Measurements from ENCODE around the gene BLCAP. TPM values are rescaled to one million over a fixed set of nuclear protein-coding genes. Genes with fewer than 3 reads are reported as not detected.

Gene BLCAP
- total RNA-seq, 1 donor from 2014 or later: 97.2 TPM

DNA sequence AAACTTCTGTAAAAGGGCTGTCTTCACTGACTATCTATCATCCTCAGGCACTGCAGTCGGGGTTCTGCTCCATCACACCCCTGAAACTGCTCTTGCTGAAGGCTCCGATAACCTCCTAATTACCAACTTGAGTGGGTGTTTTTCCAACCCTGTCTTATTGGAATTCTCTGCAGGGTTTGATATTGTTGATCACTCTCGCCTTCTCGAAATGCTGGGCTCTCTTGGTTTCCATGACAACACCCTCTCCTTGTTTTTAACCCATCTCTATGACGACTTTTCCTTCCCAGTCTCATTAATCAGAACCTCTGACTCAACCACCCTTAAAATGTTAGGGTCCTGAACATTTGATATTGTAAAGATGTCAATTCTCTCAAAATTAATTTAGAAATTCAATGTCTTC, 46.1 kb downstream of the BLCAP start:
- Mint-ChIP-seq H3K4me1 (ENCODE audit: low read depth, unreplicated experiment) (peaks cover 11% of the 10 kb centered on the region), H3K4me3 (ENCODE audit: unreplicated experiment) (no peak overlapping the region), H3K27me3 (ENCODE audit: unreplicated experiment) (peaks cover 3% of the 10 kb centered on the region), H3K36me3 (ENCODE audit: unreplicated experiment) (peaks cover 9% of the 10 kb centered on the region), H3K9me3 (ENCODE audit: unreplicated experiment) (peaks cover 7% of the 10 kb centered on the region), H3K27ac (ENCODE audit: unreplicated experiment) (no peak overlapping the region)
- TF ChIP-seq, protein P1, sequence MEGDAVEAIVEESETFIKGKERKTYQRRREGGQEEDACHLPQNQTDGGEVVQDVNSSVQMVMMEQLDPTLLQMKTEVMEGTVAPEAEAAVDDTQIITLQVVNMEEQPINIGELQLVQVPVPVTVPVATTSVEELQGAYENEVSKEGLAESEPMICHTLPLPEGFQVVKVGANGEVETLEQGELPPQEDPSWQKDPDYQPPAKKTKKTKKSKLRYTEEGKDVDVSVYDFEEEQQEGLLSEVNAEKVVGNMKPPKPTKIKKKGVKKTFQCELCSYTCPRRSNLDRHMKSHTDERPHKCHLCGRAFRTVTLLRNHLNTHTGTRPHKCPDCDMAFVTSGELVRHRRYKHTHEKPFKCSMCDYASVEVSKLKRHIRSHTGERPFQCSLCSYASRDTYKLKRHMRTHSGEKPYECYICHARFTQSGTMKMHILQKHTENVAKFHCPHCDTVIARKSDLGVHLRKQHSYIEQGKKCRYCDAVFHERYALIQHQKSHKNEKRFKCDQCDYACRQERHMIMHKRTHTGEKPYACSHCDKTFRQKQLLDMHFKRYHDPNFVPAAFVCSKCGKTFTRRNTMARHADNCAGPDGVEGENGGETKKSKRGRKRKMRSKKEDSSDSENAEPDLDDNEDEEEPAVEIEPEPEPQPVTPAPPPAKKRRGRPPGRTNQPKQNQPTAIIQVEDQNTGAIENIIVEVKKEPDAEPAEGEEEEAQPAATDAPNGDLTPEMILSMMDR (IDR thresholded peaks at IDR 0.05; ENCODE audit: partially characterized antibody, unreplicated experiment): no peak
- DNase-seq: no peak

GRCh38 chr20:37480919-37481318, 46.8 kb downstream of the BLCAP start:
- Mint-ChIP-seq H3K27me3 (ENCODE audit: unreplicated experiment) (peaks cover 3% of the 10 kb centered on the region), H3K36me3 (ENCODE audit: unreplicated experiment) (peaks cover 10% of the 10 kb centered on the region), H3K4me1 (ENCODE audit: low read depth, unreplicated experiment) (peaks cover 11% of the 10 kb centered on the region), H3K4me3 (ENCODE audit: unreplicated experiment) (no peak overlapping the region), H3K9me3 (ENCODE audit: unreplicated experiment) (peaks cover 7% of the 10 kb centered on the region), H3K27ac (ENCODE audit: unreplicated experiment) (no peak overlapping the region)
- TF ChIP-seq, protein P1 (IDR thresholded peaks at IDR 0.05; ENCODE audit: partially characterized antibody, unreplicated experiment): no peak
- no peak for DNase-seq

GRCh38 chr20:37479925-37480691, 47.6 kb downstream of the BLCAP start:
- H3K27me3 Mint-ChIP-seq (ENCODE audit: unreplicated experiment): peaks cover 3% of the 10 kb centered on the region
- H3K4me3 Mint-ChIP-seq (ENCODE audit: unreplicated experiment): peak overlapping the region; percentile 2
- DNase-seq: no peak
- peaks cover 11% of the 10 kb centered on the region for H3K4me1 Mint-ChIP-seq (ENCODE audit: low read depth, unreplicated experiment)
- no peak overlapping the region for H3K27ac Mint-ChIP-seq (ENCODE audit: unreplicated experiment)
- H3K36me3 Mint-ChIP-seq (ENCODE audit: unreplicated experiment): peaks cover 16% of the 10 kb centered on the region
- TF ChIP-seq, protein P1 (IDR thresholded peaks at IDR 0.05; ENCODE audit: partially characterized antibody, unreplicated experiment): no peak
- H3K9me3 Mint-ChIP-seq (ENCODE audit: unreplicated experiment): peaks cover 9% of the 10 kb centered on the region

DNA sequence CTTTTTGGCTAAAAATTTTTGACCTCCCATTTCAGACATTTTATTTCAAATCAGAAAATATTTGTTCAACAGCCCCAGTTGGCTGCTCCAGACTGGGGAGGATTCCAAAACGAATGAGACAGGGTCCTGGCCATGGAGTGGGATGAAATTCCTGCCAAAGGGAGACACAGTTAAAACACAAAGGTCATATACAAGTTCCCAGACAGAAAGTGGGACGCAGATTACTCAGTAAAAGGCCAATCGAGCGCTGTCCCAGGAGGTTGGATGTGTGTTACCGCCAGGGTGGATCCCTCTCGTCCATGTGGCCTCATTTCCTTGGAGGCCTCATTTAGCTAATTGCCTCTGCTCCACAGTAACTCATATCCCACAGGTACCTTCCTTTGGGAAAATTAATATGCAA, 48.4 kb downstream of the BLCAP start:
- peaks cover 16% of the 10 kb centered on the region for H3K36me3 Mint-ChIP-seq (ENCODE audit: unreplicated experiment)
- no peak for DNase-seq
- TF ChIP-seq, protein P1 (IDR thresholded peaks at IDR 0.05; ENCODE audit: partially characterized antibody, unreplicated experiment): no peak
- peaks cover 3% of the 10 kb centered on the region for H3K27me3 Mint-ChIP-seq (ENCODE audit: unreplicated experiment)
- peak overlapping the region; percentile 9 for H3K4me3 Mint-ChIP-seq (ENCODE audit: unreplicated experiment)
- no peak overlapping the region for H3K27ac Mint-ChIP-seq (ENCODE audit: unreplicated experiment)
- peaks cover 11% of the 10 kb centered on the region for H3K4me1 Mint-ChIP-seq (ENCODE audit: low read depth, unreplicated experiment)
- peaks cover 9% of the 10 kb centered on the region for H3K9me3 Mint-ChIP-seq (ENCODE audit: unreplicated experiment)

- no peak for DNase-seq
- TF ChIP-seq, protein P1 (IDR thresholded peaks at IDR 0.05; ENCODE audit: partially characterized antibody, unreplicated experiment): no peak
- no peak overlapping the region for H3K27ac Mint-ChIP-seq (ENCODE audit: unreplicated experiment)
- H3K4me1 Mint-ChIP-seq (ENCODE audit: low read depth, unreplicated experiment): peaks cover 15% of the 10 kb centered on the region
- H3K36me3 Mint-ChIP-seq (ENCODE audit: unreplicated experiment): peaks cover 16% of the 10 kb centered on the region
- H3K9me3 Mint-ChIP-seq (ENCODE audit: unreplicated experiment): peaks cover 9% of the 10 kb centered on the region
- peaks cover 3% of the 10 kb centered on the region for H3K27me3 Mint-ChIP-seq (ENCODE audit: unreplicated experiment)
- H3K4me3 Mint-ChIP-seq (ENCODE audit: unreplicated experiment): no peak overlapping the region
Observed at GRCh38 chr20:37477041-37477440, 50.6 kb downstream of the BLCAP start.

Measured in glutamatergic neuron (in vitro differentiated cells).